Measurements from ENCODE around the gene TREX2.

DNA sequence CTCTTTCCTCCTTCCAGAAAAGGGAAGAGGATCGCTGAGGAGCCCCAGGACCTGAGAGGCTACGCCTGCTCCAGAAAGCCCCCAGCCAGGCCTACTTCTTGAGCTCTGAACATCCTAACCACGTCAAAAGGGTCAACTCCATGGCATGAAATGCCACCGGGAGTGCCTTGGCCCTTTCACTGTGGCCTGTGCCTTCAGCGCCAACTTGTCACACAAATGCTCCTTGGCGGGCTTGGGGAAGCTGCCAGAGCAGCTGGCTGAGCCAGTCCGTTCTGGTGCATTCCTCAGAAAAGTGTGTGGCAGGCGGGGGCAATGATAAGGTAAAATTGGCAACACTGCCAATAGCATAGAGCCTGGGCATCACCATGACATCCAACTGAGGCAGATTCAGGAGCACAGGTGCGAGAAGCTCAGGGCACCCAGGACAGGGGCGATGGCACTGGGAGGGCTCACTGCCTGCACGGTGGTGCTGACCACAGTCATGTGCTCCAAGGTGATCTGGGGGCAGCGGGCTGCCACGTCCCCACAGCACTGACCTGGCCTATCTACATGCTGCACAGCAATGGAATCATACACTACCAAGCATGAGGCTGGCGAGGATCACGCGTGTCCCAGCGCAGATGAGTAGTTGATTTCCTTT, 12.1 kb upstream of the TREX2 start:
- TF ChIP-seq, protein P1, sequence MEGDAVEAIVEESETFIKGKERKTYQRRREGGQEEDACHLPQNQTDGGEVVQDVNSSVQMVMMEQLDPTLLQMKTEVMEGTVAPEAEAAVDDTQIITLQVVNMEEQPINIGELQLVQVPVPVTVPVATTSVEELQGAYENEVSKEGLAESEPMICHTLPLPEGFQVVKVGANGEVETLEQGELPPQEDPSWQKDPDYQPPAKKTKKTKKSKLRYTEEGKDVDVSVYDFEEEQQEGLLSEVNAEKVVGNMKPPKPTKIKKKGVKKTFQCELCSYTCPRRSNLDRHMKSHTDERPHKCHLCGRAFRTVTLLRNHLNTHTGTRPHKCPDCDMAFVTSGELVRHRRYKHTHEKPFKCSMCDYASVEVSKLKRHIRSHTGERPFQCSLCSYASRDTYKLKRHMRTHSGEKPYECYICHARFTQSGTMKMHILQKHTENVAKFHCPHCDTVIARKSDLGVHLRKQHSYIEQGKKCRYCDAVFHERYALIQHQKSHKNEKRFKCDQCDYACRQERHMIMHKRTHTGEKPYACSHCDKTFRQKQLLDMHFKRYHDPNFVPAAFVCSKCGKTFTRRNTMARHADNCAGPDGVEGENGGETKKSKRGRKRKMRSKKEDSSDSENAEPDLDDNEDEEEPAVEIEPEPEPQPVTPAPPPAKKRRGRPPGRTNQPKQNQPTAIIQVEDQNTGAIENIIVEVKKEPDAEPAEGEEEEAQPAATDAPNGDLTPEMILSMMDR (IDR thresholded peaks at IDR 0.05): no peak
- no peak for TF ChIP-seq POLR2A (IDR thresholded peaks at IDR 0.05)

Data from Peyer's patch (tissue), 4 donors.